Endothelial cell of umbilical vein (primary cell): Measurements from ENCODE around the gene COX7B2. TPM values are rescaled to one million over a fixed set of nuclear protein-coding genes. Genes with fewer than 3 reads are reported as not detected.

Experiments used
- BruUV-seq: library from RNA; stranded (reverse); fragments of 400-500 nt; replicated peaks from 2 replicates; lab custom pipeline; 2021; lab: Mats Ljungman, UMichigan
- CTCF ChIA-PET: fragments of 300-600, 350-600 bp; sonication (Branson Sonifier 250); formaldehyde crosslinking; loops from one replicate; lab custom pipeline; 2021; ENCODE audit warnings: antibody characterized with exemption, inconsistent platforms; lab: Charles Lee
- POLR2A ChIA-PET: fragments of 300-600, 350-600 bp; sonication (Branson Sonifier 250); formaldehyde crosslinking; loops from one replicate; lab custom pipeline; 2021; ENCODE audit warnings: antibody characterized with exemption, inconsistent platforms; lab: Charles Lee
- DNase-seq: peaks from one replicate; pipeline ENCODE4 v3.0.0-alpha.2; 2011; ENCODE audit warnings: low read depth, low spot score
- FAIRE-seq: peaks from 2 replicates; lab custom pipeline; 2011; peaks lifted over from hg19 to GRCh38; lab: Jason Lieb, UNC
- H2AFZ ChIP-seq: 2 replicates; pipeline ENCODE4 v1.6.0; 2012; ENCODE audit warnings: low read depth, low read length, control low read depth, inconsistent platforms
- H3K27ac ChIP-seq: 2 replicates; pipeline ENCODE4 v1.5.1; 2011; ENCODE audit warnings: low read depth, mild to moderate bottlenecking, control low read depth, low read length, moderate library complexity; ENCODE audit not compliant: insufficient read depth
- H3K27me3 ChIP-seq, 2 experiments: 2 replicates each; pipeline versions ENCODE4 v1.6.0 to v1.6.1; 2011; ENCODE audit warnings: low read length in 2 of 2, mixed read lengths in 1 of 2; ENCODE audit not compliant: control insufficient read depth in 2 of 2, insufficient read depth in 2 of 2
- H3K36me3 ChIP-seq, 2 experiments: 2 replicates in 1 of 2; 3 replicates in 1 of 2; pipeline ENCODE4 v1.5.1; 2011; ENCODE audit warnings: low read length in 2 of 2, mild to moderate bottlenecking in 1 of 2, moderate library complexity in 1 of 2; ENCODE audit not compliant: control insufficient read depth in 2 of 2, insufficient read depth in 2 of 2; ENCODE audit errors: extremely low read depth in 1 of 2
- H3K4me1 ChIP-seq: 3 replicates; pipeline ENCODE4 v1.5.1; 2011; ENCODE audit warnings: mild to moderate bottlenecking, low read length; ENCODE audit not compliant: control insufficient read depth, insufficient read depth; ENCODE audit errors: extremely low read depth
- H3K4me2 ChIP-seq: 2 replicates; pipeline ENCODE4 v1.6.1; 2011; ENCODE audit warnings: low read length, control low read depth, mixed read lengths; ENCODE audit not compliant: insufficient read depth
- H3K4me3 ChIP-seq, 3 experiments: fragments of 200-600 bp in 1 of 3; sonication (generic), shearing (Covaris generic) in 1 of 3; replicated peaks in 1 of 3; 2 replicates each; pipeline ENCODE4 v1.5.1; 2011 to 2016; ENCODE audit warnings: control low read depth in 3 of 3, low read length in 3 of 3, mild to moderate bottlenecking in 2 of 3, inconsistent platforms in 1 of 3, low read depth in 1 of 3, moderate library complexity in 1 of 3; ENCODE audit not compliant: insufficient read depth in 1 of 3
- H3K79me2 ChIP-seq: 2 replicates; pipeline ENCODE4 v1.6.0; 2012; ENCODE audit warnings: low read length, inconsistent platforms; ENCODE audit not compliant: control insufficient read depth, insufficient read depth
- H3K9ac ChIP-seq: replicated peaks from 2 replicates; pipeline ENCODE3; 2011; ENCODE audit warnings: low read length, control low read depth; ENCODE audit not compliant: insufficient read depth; ENCODE audit errors: extremely low read depth
- H3K9me1 ChIP-seq: replicated peaks from 3 replicates; pipeline ENCODE4 v1.6.0; 2011; ENCODE audit warnings: mild to moderate bottlenecking, low read length; ENCODE audit not compliant: control insufficient read depth, insufficient read depth; ENCODE audit errors: extremely low read depth
- H3K9me3 ChIP-seq: replicated peaks from 2 replicates; pipeline ENCODE4 v1.5.1; 2012; ENCODE audit warnings: low read length, inconsistent platforms; ENCODE audit not compliant: control insufficient read depth, insufficient read depth
- H4K20me1 ChIP-seq: replicated peaks from 2 replicates; pipeline ENCODE3; 2011; ENCODE audit warnings: mild to moderate bottlenecking, low read length; ENCODE audit not compliant: control insufficient read depth, insufficient read depth; ENCODE audit errors: extremely low read depth
- CTCF ChIP-seq, 2 donors: IDR thresholded peaks; 1 replicate in 1 of 2; 2 replicates in 1 of 2; pipeline ENCODE4 v1.5.1; 2011; ENCODE audit warnings: low read length in 2 of 2, mild to moderate bottlenecking in 2 of 2, moderate library complexity in 2 of 2, control low read depth in 1 of 2, inconsistent platforms in 1 of 2, low read depth in 1 of 2; ENCODE audit not compliant: insufficient read depth in 1 of 2; ENCODE audit errors: extremely low read depth in 1 of 2
- EZH2 ChIP-seq: IDR thresholded peaks from 2 replicates; pipeline ENCODE4 v1.6.1; 2012; ENCODE audit warnings: borderline replicate concordance, low read depth, mild to moderate bottlenecking, moderate library complexity, low read length, inconsistent platforms; ENCODE audit not compliant: severe bottlenecking
- FOS ChIP-seq: IDR thresholded peaks from 2 replicates; pipeline ENCODE4 v1.6.1; 2011; ENCODE audit warnings: mild to moderate bottlenecking, low read length, moderate library complexity, borderline replicate concordance; ENCODE audit not compliant: insufficient read depth
- GATA2 ChIP-seq: IDR thresholded peaks from 2 replicates; pipeline ENCODE4 v1.7.0; 2011; ENCODE audit warnings: low read depth, mild to moderate bottlenecking, moderate library complexity, mixed read lengths, low read length; ENCODE audit not compliant: insufficient read length, insufficient read depth
- JUN ChIP-seq: IDR thresholded peaks from 2 replicates; pipeline ENCODE4 v1.6.1; 2011; ENCODE audit warnings: borderline replicate concordance, low read depth; ENCODE audit not compliant: insufficient read length, insufficient read depth
- MAX ChIP-seq: IDR thresholded peaks from 2 replicates; pipeline ENCODE4 v1.6.1; 2011; ENCODE audit not compliant: insufficient read depth, insufficient read length
- MYC ChIP-seq: IDR thresholded peaks from one replicate; pipeline ENCODE4 v1.6.1; 2011; ENCODE audit warnings: mild to moderate bottlenecking, low read depth, low read length
- POLR2A ChIP-seq: IDR thresholded peaks from 2 replicates; pipeline ENCODE4 v1.6.1; 2012; ENCODE audit warnings: low read depth, mild to moderate bottlenecking, control low read depth, low read length
- POLR2AphosphoS5 ChIP-seq: IDR thresholded peaks from 2 replicates; pipeline ENCODE4 v1.6.1; 2012; ENCODE audit warnings: low read depth, mild to moderate bottlenecking, control low read depth, low read length, moderate library complexity; ENCODE audit not compliant: insufficient read depth
- dilution Hi-C: fragments of 300-500 bp; cut with MboI; formaldehyde crosslinking; loops from one replicate; pipeline ENCODE4 v1.15.0; 2019; ENCODE audit warnings: low sequenced_read_pairs; ENCODE audit not compliant: extremely low pct_ligation_motif_present
- intact Hi-C: fragments of 100-400 bp; cut with micrococcal nuclease; formaldehyde crosslinking; loops from one replicate; pipeline ENCODE4 v1.10.0; 2022
- polyA plus RNA-seq, 4 experiments: library from polyadenylated mRNA; depleted of rRNA in 3 of 4; stranded (reverse) in 3 of 4; unstranded in 1 of 4; fragments of >200 nt; gene quantifications; 2 replicates each; pipeline versions ENCODE4 v1.2.1 to v1.2.3, GENCODE V29; 2011 to 2012; ENCODE audit warnings: missing spikeins in 1 of 4
- total RNA-seq: library from RNA; stranded (reverse); gene quantifications from 2 replicates; pipeline ENCODE4 v1.2.3, GENCODE V29; 2021

The COX7B2 gene
- total and polyA plus RNA-seq, 2 donors (not counting 3 experiments of a cell fraction or from before 2014, with no cell fraction given) = not detected

- FAIRE-seq = no peak
- dilution Hi-C loops = no loop called here
- no peak overlapping the region for H3K27ac ChIP-seq
Observed at GRCh38 chr4:46781434-46782092, 127.5 kb downstream of the COX7B2 start.

More at GRCh38 chr4:46781434-46782092, 127.5 kb downstream of the COX7B2 start:
- H3K9me1 ChIP-seq = no peaks in the 10 kb centered on the region
- no peak for DNase-seq
- no peak overlapping the region for H3K9ac ChIP-seq
- CTCF ChIA-PET = no interaction called here
- H3K4me3 ChIP-seq = no peak overlapping the region
- no peaks in the 10 kb centered on the region for H3K79me2 ChIP-seq
- POLR2A ChIA-PET = no interaction called here
- H3K4me2 ChIP-seq = no peak overlapping the region
- no peak overlapping the region for H2AFZ ChIP-seq
- TF ChIP-seq CTCF (IDR thresholded peaks at IDR 0.05; ENCODE audit: extremely low read depth in 1 of 2, insufficient read depth in 1 of 2, low read depth in 1 of 2, low read length in 2 of 2) (no peak), EZH2 (no peak), MAX (no peak), JUN (no peak), FOS (no peak), MYC (no peak), GATA2 (no peak), POLR2A (no peak), POLR2AphosphoS5 (no peak)
- intact Hi-C loops = no loop called here
- no TSS peak for BruUV-seq
- no peaks in the 10 kb centered on the region for H3K4me1 ChIP-seq
- H3K36me3 ChIP-seq = no peaks in the 10 kb centered on the region
- H3K27me3 ChIP-seq = no peaks in the 10 kb centered on the region
- no peaks in the 10 kb centered on the region for H3K9me3 ChIP-seq
- no peaks in the 10 kb centered on the region for H4K20me1 ChIP-seq
